B cell (primary cell): ENCODE measurements around the gene KMT2C.

ENCODE experiments used
- CTCF ChIP-seq: fragments of 200-600 bp; IDR thresholded peaks from one replicate; pipeline ENCODE4 v1.8.0; 2022; ENCODE audit warnings: antibody characterized with exemption, mild to moderate bottlenecking
- EZH2 ChIP-seq: IDR thresholded peaks from 2 replicates; pipeline ENCODE4 v1.6.1; 2012; ENCODE audit warnings: borderline replicate concordance, low read depth, mild to moderate bottlenecking, moderate library complexity, low read length; ENCODE audit not compliant: insufficient read depth, poor library complexity, severe bottlenecking

GRCh38 chr7:152152267-152152666 is 283.5 kb downstream of the KMT2C start:
- TF ChIP-seq CTCF, result no peak
- no peak for TF ChIP-seq EZH2
